ENCODE data around the gene CFAP46.
A peak's percentile ranks its signal among the peaks of the same experiment; 100 is the strongest.
"Not testable (repeated sequence)": the region's sequence is repeated elsewhere in the genome, so short reads cannot be mapped to it uniquely, and the experiment has no call there.

The CFAP46 gene

GRCh38 chr10:132840698-132841614 lies 101.4 kb downstream of the CFAP46 start:
- DNase-seq = no peak

GRCh38 chr10:132839061-132839460 lies 103.3 kb downstream of the CFAP46 start:
- no peak for DNase-seq

DNA sequence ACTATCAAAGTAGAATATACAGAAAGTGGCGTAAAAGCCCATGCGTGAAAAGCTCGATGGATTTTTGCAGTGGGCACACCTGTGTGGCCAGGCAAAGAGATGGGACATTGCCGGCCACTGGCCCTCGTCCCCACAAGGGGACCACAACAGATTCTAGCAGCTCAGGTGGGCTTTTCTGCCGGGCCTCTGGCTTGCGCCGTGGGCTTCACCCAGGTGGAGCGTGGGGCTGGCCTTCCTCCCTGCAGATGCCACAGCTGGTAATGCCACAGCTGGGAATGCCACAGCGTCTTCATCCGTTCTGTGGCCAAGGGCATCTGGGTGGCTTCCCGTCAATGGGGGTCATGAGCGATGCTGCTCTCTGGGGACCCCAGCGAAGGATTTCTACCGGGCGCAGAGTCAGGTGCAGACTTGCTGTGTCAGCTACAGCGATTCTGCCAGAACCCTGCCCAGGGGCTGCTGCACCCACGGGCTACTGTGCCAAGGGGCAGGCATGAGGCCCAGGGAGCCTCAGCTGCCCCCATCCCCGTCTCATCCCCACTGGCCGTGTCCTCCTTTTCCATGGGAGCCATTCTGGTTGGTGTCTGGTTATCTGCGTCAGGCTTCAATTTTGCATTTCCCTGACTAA lies 103.9 kb downstream of the CFAP46 start:
- no peak for DNase-seq

- DNase-seq = no peak
Measured at GRCh38 chr10:132837905-132838304, 104.5 kb downstream of the CFAP46 start.

DNA sequence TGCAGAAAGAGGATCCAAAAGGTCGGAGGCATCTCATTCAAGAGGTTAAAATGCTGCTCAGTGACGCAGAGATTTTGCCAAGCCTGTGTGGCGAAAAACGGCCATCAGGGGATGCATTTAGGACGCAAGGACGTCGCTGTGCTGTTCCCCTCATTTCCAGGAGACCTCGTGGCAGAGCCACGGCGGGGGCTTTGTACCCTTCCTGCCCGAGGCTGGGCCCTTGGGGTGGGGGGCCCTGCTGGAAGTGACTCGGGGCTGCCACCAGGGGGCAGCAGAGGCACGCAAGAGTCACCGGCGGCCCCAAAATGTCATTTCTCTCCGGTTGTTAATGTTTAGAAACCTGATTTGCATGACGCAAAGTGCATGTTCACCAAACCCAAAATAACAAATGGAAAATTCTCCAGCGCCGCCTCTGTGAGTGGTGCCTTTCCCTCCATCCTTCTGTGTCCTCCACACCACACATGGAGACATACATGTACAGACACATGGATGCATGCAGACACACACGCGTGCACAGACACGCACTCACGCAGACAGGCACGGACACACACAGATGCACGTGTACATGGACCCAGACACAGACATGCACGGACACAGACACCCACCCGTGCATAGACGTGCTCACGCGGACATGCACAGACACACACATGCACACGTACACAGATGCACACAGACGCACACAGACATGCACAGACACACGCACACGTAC lies 105.4 kb downstream of the CFAP46 start:
- peak; percentile 78 for DNase-seq

DNA sequence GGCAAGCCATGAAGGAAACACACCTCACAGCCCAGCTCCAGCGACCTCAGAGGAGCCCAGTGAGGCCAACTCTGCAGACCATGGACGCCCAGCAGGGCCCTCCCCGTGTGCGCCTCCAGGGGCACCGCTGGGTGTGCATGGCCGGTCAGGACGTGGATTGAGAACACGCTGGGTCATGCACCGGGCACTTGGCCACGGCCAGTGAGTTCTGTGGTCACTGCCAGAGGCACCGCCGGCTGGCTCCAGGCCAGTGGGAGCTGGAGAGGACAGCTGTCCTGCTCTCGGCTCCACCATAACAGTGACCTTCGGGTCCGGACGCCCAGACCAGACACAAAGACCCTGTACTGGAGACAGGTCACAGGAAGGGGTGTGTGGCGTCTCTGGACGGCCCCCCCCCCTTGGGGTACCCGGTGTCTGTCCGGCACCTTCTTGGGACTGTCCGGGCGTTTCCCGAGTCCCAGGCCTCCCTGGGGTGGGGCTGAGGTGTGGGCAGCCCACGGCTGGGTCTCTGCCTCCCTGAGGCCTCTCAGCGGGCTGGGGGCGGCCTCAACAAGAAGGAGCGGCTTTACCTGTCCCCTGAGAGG lies 106.0 kb downstream of the CFAP46 start:
- DNase-seq = no peak

DNA sequence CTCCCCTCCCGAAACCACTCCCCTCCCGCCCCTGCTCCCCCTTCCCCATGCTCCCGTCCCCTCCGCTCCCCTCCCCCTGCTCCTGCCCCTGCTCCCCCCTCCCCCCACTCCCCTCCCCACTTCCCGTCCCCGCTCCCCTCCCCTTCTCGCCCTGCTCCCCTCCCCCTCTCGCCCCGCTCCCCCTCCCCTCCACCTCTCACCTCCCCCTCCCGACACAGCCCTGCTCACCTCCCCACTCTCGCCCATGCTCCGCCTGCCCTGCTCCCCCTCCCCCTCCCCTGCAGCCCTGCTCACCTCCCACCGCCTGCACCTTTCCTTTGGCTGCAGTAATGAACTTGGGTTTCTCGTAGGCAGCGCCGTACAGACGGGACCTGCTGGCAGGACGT lies 106.5 kb downstream of the CFAP46 start:
- DNase-seq = no peak

DNA sequence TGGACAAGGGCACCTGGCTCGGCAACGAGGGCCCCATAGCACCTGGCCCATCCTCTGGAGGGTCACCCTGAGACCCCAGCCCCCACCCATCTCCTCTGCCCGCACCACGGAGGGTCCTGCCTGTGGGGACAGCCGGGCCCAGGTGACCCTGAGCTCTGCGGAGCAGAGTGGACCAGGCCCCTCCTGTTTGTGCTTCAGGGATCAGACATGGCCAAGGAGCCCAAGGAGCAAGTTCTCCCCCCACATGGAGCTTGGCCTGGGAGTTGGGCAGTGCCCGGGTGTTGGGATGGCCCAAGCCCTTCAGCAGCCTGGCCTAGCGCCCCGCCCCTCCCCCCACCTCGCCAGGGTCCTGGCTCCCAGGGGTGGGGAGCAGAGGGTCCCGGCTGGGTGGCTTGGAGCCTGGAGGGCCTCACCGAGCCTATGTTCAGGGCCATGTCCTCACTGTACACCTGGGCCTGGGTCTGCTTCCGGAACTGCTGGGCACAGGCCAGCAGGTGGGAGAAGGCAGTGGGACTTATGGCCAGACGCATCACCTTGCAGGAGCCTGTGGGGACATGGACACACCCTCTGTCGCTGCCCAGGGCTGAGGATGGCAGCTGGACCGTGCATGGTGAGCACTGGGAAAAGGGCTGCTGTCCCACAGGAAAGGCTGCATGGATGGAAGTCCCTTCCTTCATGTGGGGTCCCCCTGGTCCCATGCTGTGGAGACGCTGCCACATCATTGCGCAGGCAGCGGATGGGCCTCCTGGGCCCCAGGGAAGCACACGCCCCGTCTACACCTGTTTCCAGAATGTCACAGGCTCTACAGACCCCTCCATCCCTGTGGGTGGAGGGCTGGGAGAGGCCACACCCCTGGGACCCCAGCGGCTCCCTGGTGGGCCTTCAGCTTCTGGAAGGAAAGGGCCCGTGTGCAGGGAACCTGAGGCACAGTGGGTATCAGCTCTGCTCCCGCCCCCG lies 107.2 kb downstream of the CFAP46 start:
- DNase-seq = no peak

DNA sequence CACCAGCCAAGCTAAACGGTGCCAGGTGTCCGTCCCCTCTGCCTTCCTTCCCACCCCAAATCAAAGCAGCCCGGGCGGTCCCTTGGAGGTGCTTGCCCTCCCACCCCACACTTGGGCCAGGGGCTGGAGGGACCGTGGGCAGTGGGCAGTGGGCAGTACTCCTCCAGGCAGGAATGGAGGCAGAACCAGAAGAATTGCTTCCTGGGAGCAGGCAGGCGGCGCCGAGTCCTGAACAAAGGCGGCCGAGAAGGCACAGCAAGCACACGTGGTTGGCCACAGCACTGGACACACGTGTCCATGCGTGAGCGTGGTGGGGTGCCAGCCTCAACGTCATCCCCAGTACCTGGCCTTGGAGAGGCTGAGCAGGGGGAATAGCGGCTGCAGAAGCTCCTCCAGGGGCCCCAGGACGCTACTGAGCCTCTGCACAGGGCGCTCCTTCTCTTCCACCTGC lies 108.0 kb downstream of the CFAP46 start:
- DNase-seq = no peak

- no peak for DNase-seq
Measured at GRCh38 chr10:132833421-132834111, 108.8 kb downstream of the CFAP46 start.

GRCh38 chr10:132832186-132832969 lies 110.0 kb downstream of the CFAP46 start:
- no peak for DNase-seq

DNA sequence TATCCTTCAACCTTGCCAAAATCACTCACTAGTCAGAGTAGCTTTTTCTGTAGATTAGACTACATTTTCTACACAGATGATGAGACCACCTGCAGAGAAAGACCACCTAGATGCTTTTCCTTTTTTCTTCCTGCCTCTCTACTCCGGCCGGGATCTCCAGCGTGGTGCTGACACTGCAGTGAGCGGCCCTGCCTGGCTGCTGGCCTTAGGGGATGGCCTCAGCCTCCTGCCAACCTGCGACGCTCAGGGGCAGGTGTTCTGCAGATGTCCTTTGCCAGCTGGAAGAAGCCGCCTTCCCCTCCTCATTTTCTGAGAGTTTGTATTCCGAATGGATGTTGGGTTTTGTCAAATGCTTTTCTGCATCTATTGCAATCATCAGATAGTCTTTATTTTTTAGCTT lies 113.0 kb downstream of the CFAP46 start:
- DNase-seq = no peak

- no peak for DNase-seq
Measured at GRCh38 chr10:132828681-132829080, 113.7 kb downstream of the CFAP46 start.

DNA sequence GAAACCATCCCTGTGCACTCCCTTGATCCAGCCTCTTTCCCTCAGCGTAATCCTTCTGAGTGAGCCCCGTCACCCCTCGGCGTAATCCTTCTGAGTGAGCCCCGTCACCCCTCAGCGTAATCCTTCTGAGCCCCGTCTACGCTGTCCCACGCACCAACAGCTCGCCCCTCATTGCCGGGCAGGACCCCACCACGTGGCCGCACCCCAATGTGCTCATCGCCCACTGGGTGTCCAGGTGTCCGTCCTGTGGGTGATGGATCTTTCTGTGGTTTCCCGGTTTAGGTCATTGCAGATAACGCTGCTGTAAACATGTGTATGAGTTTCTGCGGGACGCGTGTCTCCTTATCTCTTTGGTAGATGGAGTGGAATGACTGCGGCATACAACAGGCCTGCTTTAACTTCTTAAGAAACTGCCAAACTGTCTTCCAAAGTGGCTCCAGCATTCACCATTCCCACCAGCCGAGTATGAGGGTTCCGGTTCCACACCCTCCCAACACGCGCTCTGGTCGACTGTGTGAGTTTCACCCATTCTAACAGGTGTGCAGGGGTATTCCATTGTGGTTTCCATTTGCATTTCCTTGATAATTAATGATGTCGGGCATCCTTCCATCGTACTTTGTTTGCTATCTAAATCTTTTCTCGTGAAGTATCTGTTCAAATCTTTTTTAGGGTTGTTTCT lies 114.4 kb downstream of the CFAP46 start:
- no peak for DNase-seq

- no peak for DNase-seq
Measured at GRCh38 chr10:132827423-132827789, 115.0 kb downstream of the CFAP46 start.

GRCh38 chr10:132826524-132827422 lies 115.6 kb downstream of the CFAP46 start:
- no peak for DNase-seq

DNA sequence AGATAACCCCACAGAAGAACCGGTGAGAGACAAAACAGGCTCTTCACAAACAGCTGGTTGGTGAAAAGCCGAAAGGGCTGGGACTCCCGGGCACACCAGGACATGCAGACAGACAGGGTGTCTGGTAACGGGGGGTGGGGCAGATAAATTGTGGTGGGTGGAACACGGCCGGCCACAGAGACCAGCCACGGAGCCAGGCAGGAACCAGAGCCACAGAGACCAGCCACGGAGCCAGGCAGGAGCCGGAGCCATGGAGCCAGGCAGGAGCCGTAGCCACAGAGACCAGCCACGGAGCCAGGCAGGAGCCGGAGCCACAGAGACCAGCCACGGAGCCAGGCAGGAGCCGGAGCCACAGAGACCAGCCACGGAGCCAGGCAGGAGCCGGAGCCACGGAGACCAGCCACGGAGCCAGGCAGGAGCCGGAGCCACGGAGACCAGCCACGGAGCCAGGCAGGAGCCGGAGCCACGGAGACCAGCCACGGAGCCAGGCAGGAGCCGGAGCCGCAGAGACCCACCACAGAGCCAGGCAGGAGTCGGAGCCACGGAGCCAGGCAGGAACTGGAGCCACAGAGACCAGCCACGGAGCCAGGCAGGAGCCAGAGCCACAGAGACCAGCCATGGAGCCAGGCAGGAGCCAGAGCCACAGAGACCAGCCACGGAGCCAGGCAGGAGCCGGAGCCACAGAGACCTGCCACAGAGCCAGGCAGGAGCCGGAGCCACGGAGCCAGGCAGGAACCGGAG lies 116.4 kb downstream of the CFAP46 start:
- not testable (repeated sequence) for DNase-seq

GRCh38 chr10:132820056-132820455 lies 122.3 kb downstream of the CFAP46 start:
- DNase-seq = no peak
